ENCODE data around the gene LY86.

LY86 gene

GRCh38 chr6:6577735-6578134 is 10.8 kb upstream of the LY86 start:
- H3K9me3 ChIP-seq (ENCODE audit: low read length): no peaks in the 10 kb centered on the region
- peaks cover 3% of the 10 kb centered on the region for H3K4me1 ChIP-seq (ENCODE audit: insufficient read depth, low read length)
- H3K27me3 ChIP-seq (ENCODE audit: control insufficient read depth in 1 of 2, insufficient read depth in 2 of 2, low read length in 2 of 2): no peaks in the 10 kb centered on the region
- no peak overlapping the region for H3K4me3 ChIP-seq (ENCODE audit: low read depth in 1 of 2, low read length in 2 of 2)
- H3K9ac ChIP-seq (ENCODE audit: low read length): no peak overlapping the region
- H3K36me3 ChIP-seq (ENCODE audit: insufficient read depth, low read length): no peaks in the 10 kb centered on the region
- H3K27ac ChIP-seq (ENCODE audit: low read depth, low read length): no peak overlapping the region

- Histone ChIP-seq H3K4me1 (ENCODE audit: insufficient read depth, low read length) (peaks cover 3% of the 10 kb centered on the region), H3K9me3 (ENCODE audit: low read length) (no peaks in the 10 kb centered on the region), H3K36me3 (ENCODE audit: insufficient read depth, low read length) (no peaks in the 10 kb centered on the region), H3K4me3 (ENCODE audit: low read depth in 1 of 2, low read length in 2 of 2) (no peak overlapping the region), H3K27ac (ENCODE audit: low read depth, low read length) (no peak overlapping the region), H3K9ac (ENCODE audit: low read length) (no peak overlapping the region), H3K27me3 (ENCODE audit: control insufficient read depth in 1 of 2, insufficient read depth in 2 of 2, low read length in 2 of 2) (no peaks in the 10 kb centered on the region)
Measured at GRCh38 chr6:6579281-6579680, 9.2 kb upstream of the LY86 start.

GRCh38 chr6:6580225-6580856 is 8.2 kb upstream of the LY86 start:
- no peak overlapping the region for H3K4me3 ChIP-seq (ENCODE audit: low read depth in 1 of 2, low read length in 2 of 2)
- H3K9me3 ChIP-seq (ENCODE audit: low read length): no peaks in the 10 kb centered on the region

GRCh38 chr6:6581054-6581453 is 7.5 kb upstream of the LY86 start:
- Histone ChIP-seq H3K9me3 (ENCODE audit: low read length) (no peaks in the 10 kb centered on the region), H3K36me3 (ENCODE audit: insufficient read depth, low read length) (no peaks in the 10 kb centered on the region), H3K9ac (ENCODE audit: low read length) (no peak overlapping the region), H3K4me1 (ENCODE audit: insufficient read depth, low read length) (peaks cover 3% of the 10 kb centered on the region), H3K27ac (ENCODE audit: low read depth, low read length) (no peak overlapping the region), H3K27me3 (ENCODE audit: control insufficient read depth in 1 of 2, insufficient read depth in 2 of 2, low read length in 2 of 2) (no peaks in the 10 kb centered on the region), H3K4me3 (ENCODE audit: low read depth in 1 of 2, low read length in 2 of 2) (no peak overlapping the region)

More at GRCh38 chr6:6580225-6580856, 8.2 kb upstream of the LY86 start:
- Histone ChIP-seq H3K9ac (ENCODE audit: low read length) (no peak overlapping the region), H3K36me3 (ENCODE audit: insufficient read depth, low read length) (no peaks in the 10 kb centered on the region), H3K4me1 (ENCODE audit: insufficient read depth, low read length) (peaks cover 3% of the 10 kb centered on the region), H3K27me3 (ENCODE audit: control insufficient read depth in 1 of 2, insufficient read depth in 2 of 2, low read length in 2 of 2) (no peaks in the 10 kb centered on the region), H3K27ac (ENCODE audit: low read depth, low read length) (no peak overlapping the region)

GRCh38 chr6:6582131-6582530 is 6.4 kb upstream of the LY86 start:
- H3K4me1 ChIP-seq (ENCODE audit: insufficient read depth, low read length): peaks cover 3% of the 10 kb centered on the region
- no peaks in the 10 kb centered on the region for H3K9me3 ChIP-seq (ENCODE audit: low read length)
- no peaks in the 10 kb centered on the region for H3K36me3 ChIP-seq (ENCODE audit: insufficient read depth, low read length)
- no peaks in the 10 kb centered on the region for H3K27me3 ChIP-seq (ENCODE audit: control insufficient read depth in 1 of 2, insufficient read depth in 2 of 2, low read length in 2 of 2)
- no peak overlapping the region for H3K4me3 ChIP-seq (ENCODE audit: low read depth in 1 of 2, low read length in 2 of 2)
- H3K9ac ChIP-seq (ENCODE audit: low read length): no peak overlapping the region
- no peak overlapping the region for H3K27ac ChIP-seq (ENCODE audit: low read depth, low read length)

GRCh38 chr6:6583836-6584235 is 4.7 kb upstream of the LY86 start:
- no peak overlapping the region for H3K9ac ChIP-seq (ENCODE audit: low read length)
- H3K9me3 ChIP-seq (ENCODE audit: low read length): no peaks in the 10 kb centered on the region
- no peak overlapping the region for H3K4me3 ChIP-seq (ENCODE audit: low read depth in 1 of 2, low read length in 2 of 2)
- H3K27ac ChIP-seq (ENCODE audit: low read depth, low read length): no peak overlapping the region
- H3K4me1 ChIP-seq (ENCODE audit: insufficient read depth, low read length): peaks cover 11% of the 10 kb centered on the region
- no peaks in the 10 kb centered on the region for H3K36me3 ChIP-seq (ENCODE audit: insufficient read depth, low read length)
- H3K27me3 ChIP-seq (ENCODE audit: control insufficient read depth in 1 of 2, insufficient read depth in 2 of 2, low read length in 2 of 2): no peaks in the 10 kb centered on the region

GRCh38 chr6:6584310-6585002 is 4.1 kb upstream of the LY86 start:
- no peak overlapping the region for H3K27ac ChIP-seq (ENCODE audit: low read depth, low read length)
- peaks cover 11% of the 10 kb centered on the region for H3K4me1 ChIP-seq (ENCODE audit: insufficient read depth, low read length)
- no peaks in the 10 kb centered on the region for H3K9me3 ChIP-seq (ENCODE audit: low read length)
- no peak overlapping the region for H3K9ac ChIP-seq (ENCODE audit: low read length)
- no peaks in the 10 kb centered on the region for H3K36me3 ChIP-seq (ENCODE audit: insufficient read depth, low read length)
- H3K27me3 ChIP-seq (ENCODE audit: control insufficient read depth in 1 of 2, insufficient read depth in 2 of 2, low read length in 2 of 2): no peaks in the 10 kb centered on the region
- no peak overlapping the region for H3K4me3 ChIP-seq (ENCODE audit: low read depth in 1 of 2, low read length in 2 of 2)

- Histone ChIP-seq H3K36me3 (ENCODE audit: insufficient read depth, low read length) (no peaks in the 10 kb centered on the region), H3K4me1 (ENCODE audit: insufficient read depth, low read length) (peaks cover 11% of the 10 kb centered on the region), H3K27ac (ENCODE audit: low read depth, low read length) (no peak overlapping the region), H3K27me3 (ENCODE audit: control insufficient read depth in 1 of 2, insufficient read depth in 2 of 2, low read length in 2 of 2) (no peaks in the 10 kb centered on the region), H3K9me3 (ENCODE audit: low read length) (no peaks in the 10 kb centered on the region), H3K9ac (ENCODE audit: low read length) (no peak overlapping the region), H3K4me3 (ENCODE audit: low read depth in 1 of 2, low read length in 2 of 2) (no peak overlapping the region)
Measured at GRCh38 chr6:6585003-6585311, 3.6 kb upstream of the LY86 start.

- H3K4me3 ChIP-seq (ENCODE audit: low read depth in 1 of 2, low read length in 2 of 2): no peak overlapping the region
- no peak overlapping the region for H3K9ac ChIP-seq (ENCODE audit: low read length)
- peaks cover 11% of the 10 kb centered on the region for H3K4me1 ChIP-seq (ENCODE audit: insufficient read depth, low read length)
- H3K27ac ChIP-seq (ENCODE audit: low read depth, low read length): no peak overlapping the region
- no peaks in the 10 kb centered on the region for H3K27me3 ChIP-seq (ENCODE audit: control insufficient read depth in 1 of 2, insufficient read depth in 2 of 2, low read length in 2 of 2)
- H3K36me3 ChIP-seq (ENCODE audit: insufficient read depth, low read length): no peaks in the 10 kb centered on the region
- H3K9me3 ChIP-seq (ENCODE audit: low read length): no peaks in the 10 kb centered on the region
Measured at GRCh38 chr6:6586167-6586566, 2.4 kb upstream of the LY86 start.

GRCh38 chr6:6586671-6587526 is 1.6 kb upstream of the LY86 start:
- Histone ChIP-seq H3K27me3 (ENCODE audit: control insufficient read depth in 1 of 2, insufficient read depth in 2 of 2, low read length in 2 of 2) (no peaks in the 10 kb centered on the region), H3K4me1 (ENCODE audit: insufficient read depth, low read length) (peaks cover 11% of the 10 kb centered on the region), H3K4me3 (ENCODE audit: low read depth in 1 of 2, low read length in 2 of 2) (no peak overlapping the region), H3K9me3 (ENCODE audit: low read length) (no peaks in the 10 kb centered on the region), H3K9ac (ENCODE audit: low read length) (no peak overlapping the region), H3K27ac (ENCODE audit: low read depth, low read length) (no peak overlapping the region), H3K36me3 (ENCODE audit: insufficient read depth, low read length) (no peaks in the 10 kb centered on the region)

- no peak overlapping the region for H3K9ac ChIP-seq (ENCODE audit: low read length)
- H3K27me3 ChIP-seq (ENCODE audit: control insufficient read depth in 1 of 2, insufficient read depth in 2 of 2, low read length in 2 of 2): no peaks in the 10 kb centered on the region
- peaks cover 8% of the 10 kb centered on the region for H3K4me1 ChIP-seq (ENCODE audit: insufficient read depth, low read length)
- no peak overlapping the region for H3K27ac ChIP-seq (ENCODE audit: low read depth, low read length)
- no peaks in the 10 kb centered on the region for H3K9me3 ChIP-seq (ENCODE audit: low read length)
- H3K4me3 ChIP-seq (ENCODE audit: low read depth in 1 of 2, low read length in 2 of 2): peak overlapping the region in 1 of 2 donors; percentile 35
- H3K36me3 ChIP-seq (ENCODE audit: insufficient read depth, low read length): no peaks in the 10 kb centered on the region
Measured at GRCh38 chr6:6587696-6588063, 840 bp upstream of the LY86 start.
